HepG2 (cell line): ENCODE data around the gene CDC34. TPM values are rescaled to one million over a fixed set of nuclear protein-coding genes. Genes with fewer than 3 reads are reported as not detected.

ENCODE experiments used
- ATM ChIP-seq: fragments of 450-650 bp; IDR thresholded peaks from 2 replicates; pipeline ENCODE4 v1.7.1; 2017; ENCODE audit warnings: mild to moderate bottlenecking, borderline replicate concordance
- GPN1 ChIP-seq: sonication (generic); formaldehyde crosslinking; IDR thresholded peaks from 2 replicates; pipeline ENCODE4 v1.5.1; 2020; ENCODE audit warnings: missing genetic modification reagents, borderline replicate concordance
- MIER3 ChIP-seq: IDR thresholded peaks from 2 replicates; pipeline ENCODE4 v1.6.1; 2016; ENCODE audit warnings: missing compliant biosample characterization, borderline replicate concordance
- MXI1 ChIP-seq: IDR thresholded peaks from 3 replicates; pipeline ENCODE4 v1.6.1; 2012; ENCODE audit warnings: low read depth, low read length, inconsistent platforms, borderline replicate concordance
- SMC3 ChIP-seq: IDR thresholded peaks from 2 replicates; pipeline ENCODE4 v1.6.1; 2011; ENCODE audit warnings: low read length, improper control_type of control experiment
- SRF ChIP-seq: IDR thresholded peaks from 2 replicates; pipeline ENCODE4 v1.6.1; 2011; ENCODE audit warnings: mild to moderate bottlenecking, low read depth, low read length, moderate library complexity
- TCF7 ChIP-seq: sonication (generic); IDR thresholded peaks from 2 replicates; pipeline ENCODE4 v1.6.1; 2016; ENCODE audit warnings: antibody characterized with exemption, low read depth
- TSC22D2 ChIP-seq: sonication (generic); formaldehyde crosslinking; IDR thresholded peaks from 2 replicates; pipeline ENCODE4 v1.5.1; 2020; ENCODE audit warnings: missing genetic modification reagents, mild to moderate bottlenecking, borderline replicate concordance
- ZEB1 ChIP-seq: IDR thresholded peaks from 2 replicates; pipeline ENCODE4 v1.6.1; 2012; ENCODE audit warnings: mild to moderate bottlenecking, low read depth, inconsistent platforms; ENCODE audit not compliant: insufficient replicate concordance
- ZNF343 ChIP-seq: sonication (generic); formaldehyde crosslinking; IDR thresholded peaks from 2 replicates; pipeline ENCODE4 v1.4.0; 2020; ENCODE audit warnings: mild to moderate bottlenecking, missing genetic modification reagents
- ZNF547 ChIP-seq: sonication (generic); formaldehyde crosslinking; IDR thresholded peaks from 2 replicates; pipeline ENCODE4 v1.5.1; 2020; ENCODE audit warnings: mild to moderate bottlenecking, missing genetic modification reagents
- polyA plus RNA-seq, 8 experiments: library from polyadenylated mRNA; depleted of rRNA in 3 of 8; stranded (reverse) in 7 of 8; unstranded in 1 of 8; fragments of >200 nt; fragmentation: Illumina TruSeq in 4 of 8; extraction: Trizol in 4 of 8; gene quantifications; 2 replicates each; pipeline versions ENCODE4 v1.2.1 to v1.2.3, GENCODE V29; 2011 to 2016; ENCODE audit warnings: low read depth in 4 of 8, missing spikeins in 1 of 8, mixed read lengths in 1 of 8; ENCODE audit not compliant: insufficient read depth in 1 of 8
- total RNA-seq, 5 experiments: library from RNA; depleted of rRNA; stranded (reverse); fragments of >200 nt; fragmentation: Illumina TruSeq; extraction: Trizol; gene quantifications; 2 replicates each; pipeline ENCODE4 v1.2.3, GENCODE V29; 2016; ENCODE audit warnings: low read depth in 1 of 5
- TF ChIP-seq, protein P1 (sequence below): sonication (generic); formaldehyde crosslinking; IDR thresholded peaks from 2 replicates; pipeline ENCODE4 v1.9.0; 2021; ENCODE audit warnings: mild to moderate bottlenecking, missing genetic modification reagents
- TF ChIP-seq, protein P2 (sequence below): sonication (generic); formaldehyde crosslinking; conservative IDR thresholded peaks from 2 replicates; pipeline ENCODE4 v1.8.0; 2022; ENCODE audit warnings: mild to moderate bottlenecking, moderate library complexity, missing genetic modification reagents

Gene CDC34
- total and polyA plus RNA-seq, 2 of the 13 experiments (the other 11 are each of a cell fraction or from before 2014, with no cell fraction given), result 138 to 150 TPM

DNA sequence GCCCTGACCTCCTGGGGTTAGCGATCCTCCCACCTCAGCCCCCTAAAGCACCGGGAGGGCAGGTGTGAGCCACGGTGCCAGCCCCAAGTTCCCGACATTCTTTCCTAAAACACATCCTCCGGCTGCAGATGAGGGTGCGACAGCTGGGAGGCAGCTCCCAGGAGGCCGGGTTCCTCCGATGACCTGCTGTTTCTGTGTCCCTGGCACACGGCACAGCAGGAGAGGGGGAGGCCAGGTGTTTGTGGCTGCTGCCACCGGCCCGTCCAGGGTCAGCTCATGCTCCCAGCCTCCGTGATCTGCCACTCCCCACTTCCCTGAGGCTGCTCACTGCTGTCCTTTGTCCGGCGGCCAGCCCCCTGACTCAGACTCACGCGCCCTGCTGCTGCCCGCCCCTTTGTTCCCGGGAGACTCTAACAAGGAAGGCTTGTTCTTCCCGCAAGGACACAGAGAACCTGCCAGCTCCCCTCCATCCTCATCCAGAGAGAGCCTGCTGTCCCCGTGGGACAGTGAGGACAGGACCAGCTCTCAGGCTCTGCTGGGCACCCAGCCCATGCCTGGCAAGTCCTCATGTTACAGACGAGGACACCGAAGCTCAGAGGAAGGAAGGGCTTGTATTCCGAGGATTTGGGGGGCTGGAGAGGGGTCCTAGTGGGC, 45.9 kb upstream of the CDC34 start (continued):
- TF ChIP-seq, protein P1, sequence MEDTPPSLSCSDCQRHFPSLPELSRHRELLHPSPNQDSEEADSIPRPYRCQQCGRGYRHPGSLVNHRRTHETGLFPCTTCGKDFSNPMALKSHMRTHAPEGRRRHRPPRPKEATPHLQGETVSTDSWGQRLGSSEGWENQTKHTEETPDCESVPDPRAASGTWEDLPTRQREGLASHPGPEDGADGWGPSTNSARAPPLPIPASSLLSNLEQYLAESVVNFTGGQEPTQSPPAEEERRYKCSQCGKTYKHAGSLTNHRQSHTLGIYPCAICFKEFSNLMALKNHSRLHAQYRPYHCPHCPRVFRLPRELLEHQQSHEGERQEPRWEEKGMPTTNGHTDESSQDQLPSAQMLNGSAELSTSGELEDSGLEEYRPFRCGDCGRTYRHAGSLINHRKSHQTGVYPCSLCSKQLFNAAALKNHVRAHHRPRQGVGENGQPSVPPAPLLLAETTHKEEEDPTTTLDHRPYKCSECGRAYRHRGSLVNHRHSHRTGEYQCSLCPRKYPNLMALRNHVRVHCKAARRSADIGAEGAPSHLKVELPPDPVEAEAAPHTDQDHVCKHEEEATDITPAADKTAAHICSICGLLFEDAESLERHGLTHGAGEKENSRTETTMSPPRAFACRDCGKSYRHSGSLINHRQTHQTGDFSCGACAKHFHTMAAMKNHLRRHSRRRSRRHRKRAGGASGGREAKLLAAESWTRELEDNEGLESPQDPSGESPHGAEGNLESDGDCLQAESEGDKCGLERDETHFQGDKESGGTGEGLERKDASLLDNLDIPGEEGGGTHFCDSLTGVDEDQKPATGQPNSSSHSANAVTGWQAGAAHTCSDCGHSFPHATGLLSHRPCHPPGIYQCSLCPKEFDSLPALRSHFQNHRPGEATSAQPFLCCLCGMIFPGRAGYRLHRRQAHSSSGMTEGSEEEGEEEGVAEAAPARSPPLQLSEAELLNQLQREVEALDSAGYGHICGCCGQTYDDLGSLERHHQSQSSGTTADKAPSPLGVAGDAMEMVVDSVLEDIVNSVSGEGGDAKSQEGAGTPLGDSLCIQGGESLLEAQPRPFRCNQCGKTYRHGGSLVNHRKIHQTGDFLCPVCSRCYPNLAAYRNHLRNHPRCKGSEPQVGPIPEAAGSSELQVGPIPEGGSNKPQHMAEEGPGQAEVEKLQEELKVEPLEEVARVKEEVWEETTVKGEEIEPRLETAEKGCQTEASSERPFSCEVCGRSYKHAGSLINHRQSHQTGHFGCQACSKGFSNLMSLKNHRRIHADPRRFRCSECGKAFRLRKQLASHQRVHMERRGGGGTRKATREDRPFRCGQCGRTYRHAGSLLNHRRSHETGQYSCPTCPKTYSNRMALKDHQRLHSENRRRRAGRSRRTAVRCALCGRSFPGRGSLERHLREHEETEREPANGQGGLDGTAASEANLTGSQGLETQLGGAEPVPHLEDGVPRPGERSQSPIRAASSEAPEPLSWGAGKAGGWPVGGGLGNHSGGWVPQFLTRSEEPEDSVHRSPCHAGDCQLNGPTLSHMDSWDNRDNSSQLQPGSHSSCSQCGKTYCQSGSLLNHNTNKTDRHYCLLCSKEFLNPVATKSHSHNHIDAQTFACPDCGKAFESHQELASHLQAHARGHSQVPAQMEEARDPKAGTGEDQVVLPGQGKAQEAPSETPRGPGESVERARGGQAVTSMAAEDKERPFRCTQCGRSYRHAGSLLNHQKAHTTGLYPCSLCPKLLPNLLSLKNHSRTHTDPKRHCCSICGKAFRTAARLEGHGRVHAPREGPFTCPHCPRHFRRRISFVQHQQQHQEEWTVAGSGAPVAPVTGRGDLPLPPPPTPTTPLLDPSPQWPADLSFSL (CRISPR knock-in tag), result no peak
- TF ChIP-seq ZEB1 (no peak), MIER3 (no peak), SMC3 (no peak), MXI1 (peak; percentile 69; the same call in 1 of the 3 replicates), SRF (no peak), GPN1 (CRISPR knock-in tag) (no peak), ZNF547 (0 out of 2 replicates have a peak, but pooled peaks have one; percentile 27), TCF7 (no peak), TSC22D2 (CRISPR knock-in tag) (no peak), ATM (no peak), ZNF343 (CRISPR knock-in tag) (no peak)
- TF ChIP-seq, protein P2, sequence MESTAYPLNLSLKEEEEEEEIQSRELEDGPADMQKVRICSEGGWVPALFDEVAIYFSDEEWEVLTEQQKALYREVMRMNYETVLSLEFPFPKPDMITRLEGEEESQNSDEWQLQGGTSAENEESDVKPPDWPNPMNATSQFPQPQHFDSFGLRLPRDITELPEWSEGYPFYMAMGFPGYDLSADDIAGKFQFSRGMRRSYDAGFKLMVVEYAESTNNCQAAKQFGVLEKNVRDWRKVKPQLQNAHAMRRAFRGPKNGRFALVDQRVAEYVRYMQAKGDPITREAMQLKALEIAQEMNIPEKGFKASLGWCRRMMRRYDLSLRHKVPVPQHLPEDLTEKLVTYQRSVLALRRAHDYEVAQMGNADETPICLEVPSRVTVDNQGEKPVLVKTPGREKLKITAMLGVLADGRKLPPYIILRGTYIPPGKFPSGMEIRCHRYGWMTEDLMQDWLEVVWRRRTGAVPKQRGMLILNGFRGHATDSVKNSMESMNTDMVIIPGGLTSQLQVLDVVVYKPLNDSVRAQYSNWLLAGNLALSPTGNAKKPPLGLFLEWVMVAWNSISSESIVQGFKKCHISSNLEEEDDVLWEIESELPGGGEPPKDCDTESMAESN (CRISPR knock-in tag), result no peak
